T-helper 2 cell (primary cell): ENCODE data around the gene EXOC6.
A peak's percentile ranks its signal among the peaks of the same experiment; 100 is the strongest.

Source experiments
- DNase-seq, 5 experiments: peaks; one replicate each; pipeline versions ENCODE4 v3.0.0 to v3.0.0-alpha.2; 2012 to 2022

Gene EXOC6

DNA sequence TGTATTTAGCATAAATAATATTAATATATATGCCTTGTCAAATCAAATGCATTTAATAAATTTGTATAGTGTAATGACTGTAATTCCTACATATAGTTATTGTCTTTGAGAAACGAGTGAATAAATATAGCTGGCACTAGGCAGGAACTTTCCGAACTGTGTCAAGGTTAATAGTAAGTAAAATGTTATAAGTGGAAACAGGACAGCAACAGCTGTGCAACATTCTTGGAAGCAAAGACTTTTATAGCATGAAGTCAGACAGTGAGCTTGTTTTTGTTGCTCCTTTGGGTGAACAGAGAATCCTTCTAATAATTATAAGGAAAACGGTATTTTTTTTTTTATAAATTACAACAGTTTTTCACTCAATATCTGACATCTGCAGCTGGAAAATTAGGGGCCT lies 14.0 kb upstream of the EXOC6 start:
- DNase-seq = no peak

DNA sequence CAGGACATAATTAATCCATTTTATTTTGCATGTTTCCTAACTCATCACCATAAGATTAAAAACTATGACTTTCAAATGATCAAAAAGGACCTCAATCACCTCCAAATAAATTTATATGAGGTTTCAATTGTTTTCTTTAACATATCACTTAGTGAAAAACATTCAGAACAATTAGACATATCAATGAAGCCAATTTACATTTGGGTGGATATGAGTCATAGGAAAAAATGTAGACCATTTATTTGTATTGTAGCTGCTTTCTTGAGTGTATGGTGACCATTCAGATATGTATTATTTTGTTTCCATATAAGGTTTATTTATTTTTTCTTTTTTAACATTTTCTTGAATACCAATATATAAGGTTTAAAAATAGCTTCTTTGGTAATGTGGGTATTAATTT lies 13.3 kb upstream of the EXOC6 start:
- no peak for DNase-seq

DNA sequence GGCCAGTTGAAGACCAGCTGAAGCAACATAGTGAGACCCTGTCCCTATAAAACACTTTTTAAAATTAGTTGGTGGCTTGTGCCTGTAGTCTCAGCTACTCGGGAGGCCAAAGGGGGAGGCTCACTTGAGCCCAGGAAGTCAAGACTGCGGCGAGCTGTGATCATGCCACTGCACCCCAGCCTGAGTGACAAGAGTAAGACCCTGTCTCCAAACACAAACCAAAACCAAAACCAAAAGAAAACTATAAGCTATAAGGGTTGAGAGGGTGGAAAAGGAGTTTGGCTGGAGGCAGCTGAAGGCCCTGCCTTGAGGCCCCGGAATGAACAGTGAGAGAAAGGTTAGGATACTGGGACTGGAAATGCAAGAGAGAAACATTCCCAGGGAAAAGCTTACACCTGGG lies 10.9 kb upstream of the EXOC6 start:
- DNase-seq = no peak

DNA sequence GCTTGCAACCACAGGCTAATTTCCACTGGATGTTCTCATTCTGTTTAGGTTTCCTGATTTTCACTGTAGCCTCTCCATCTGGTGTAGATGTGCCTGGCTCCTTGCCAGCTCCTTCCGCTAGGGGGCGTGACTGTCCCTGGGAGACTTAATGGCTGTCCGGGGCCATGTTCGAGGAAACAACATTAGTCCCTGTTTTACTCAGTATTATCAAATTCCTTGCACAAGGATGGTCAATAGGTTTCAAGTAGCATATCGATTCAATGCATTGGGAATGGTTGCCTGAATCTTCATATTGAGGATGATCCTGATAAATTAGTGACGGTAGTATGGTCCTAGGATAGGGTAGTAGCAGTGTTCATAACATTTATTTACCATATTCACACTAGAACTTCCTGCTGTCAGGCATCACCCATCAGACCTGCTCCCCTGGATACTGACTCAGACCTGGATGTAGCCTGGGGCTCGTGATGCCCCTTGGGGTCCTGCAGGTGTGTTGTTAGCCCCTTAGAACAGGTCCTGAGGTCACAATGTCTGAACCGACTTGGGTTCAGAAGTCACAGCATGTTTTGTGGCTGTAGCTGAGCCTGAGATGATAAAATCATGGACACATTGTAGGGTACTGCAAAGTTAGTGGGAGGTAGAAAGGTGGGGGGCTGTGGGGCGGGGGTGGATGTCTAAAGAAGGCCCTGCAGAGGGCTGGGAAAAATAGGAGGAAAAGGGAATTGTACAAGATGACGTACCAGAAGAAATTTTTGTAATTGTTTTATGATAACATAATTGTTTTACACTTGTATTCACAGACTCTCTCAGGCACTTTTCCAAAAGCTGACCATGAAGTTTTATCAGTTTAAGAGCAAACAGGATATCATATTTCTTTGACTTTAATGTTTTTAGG lies 8.9 kb upstream of the EXOC6 start:
- DNase-seq = peak in 3 of 5 experiments; percentile 24 to 42 (median 26)

DNA sequence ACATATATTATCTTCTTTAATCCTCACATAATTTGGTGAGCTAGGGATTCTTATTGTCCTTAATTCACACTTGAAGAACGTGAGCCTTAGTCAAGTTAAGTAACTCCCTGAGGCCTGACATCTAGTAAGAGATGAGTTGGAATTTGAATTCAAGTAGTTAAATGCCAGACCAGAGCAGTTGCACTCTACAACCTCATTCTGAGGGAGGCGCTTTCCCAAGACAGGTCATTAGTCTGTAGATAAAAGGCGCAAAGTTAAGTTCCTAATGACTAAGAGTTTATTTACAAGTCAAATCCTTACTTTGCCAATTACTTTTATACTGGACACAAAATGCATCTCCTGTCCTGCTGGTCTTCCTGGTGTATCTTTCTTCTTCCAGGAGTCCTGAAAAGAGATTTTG lies 3.6 kb upstream of the EXOC6 start:
- no peak for DNase-seq

DNA sequence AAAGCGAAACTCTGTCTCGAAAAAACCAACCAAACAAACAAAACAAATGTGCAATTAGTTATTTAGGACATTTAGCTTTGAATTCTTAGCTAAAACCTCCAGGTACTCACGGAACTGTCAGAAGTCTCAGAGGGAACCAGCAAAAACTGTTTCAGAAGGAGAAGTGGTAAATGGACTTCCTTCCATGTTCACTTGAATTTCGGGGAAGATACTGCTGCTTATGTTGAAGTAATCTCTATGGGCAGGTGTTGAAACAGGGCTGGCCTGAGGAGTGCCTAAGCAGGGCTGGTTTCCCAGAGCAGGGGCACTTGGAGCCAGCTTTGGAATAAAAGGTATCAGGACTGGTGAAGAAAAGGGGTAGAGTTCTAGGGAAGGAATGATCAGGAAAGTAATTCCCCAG lies 2.4 kb upstream of the EXOC6 start:
- no peak for DNase-seq

DNA sequence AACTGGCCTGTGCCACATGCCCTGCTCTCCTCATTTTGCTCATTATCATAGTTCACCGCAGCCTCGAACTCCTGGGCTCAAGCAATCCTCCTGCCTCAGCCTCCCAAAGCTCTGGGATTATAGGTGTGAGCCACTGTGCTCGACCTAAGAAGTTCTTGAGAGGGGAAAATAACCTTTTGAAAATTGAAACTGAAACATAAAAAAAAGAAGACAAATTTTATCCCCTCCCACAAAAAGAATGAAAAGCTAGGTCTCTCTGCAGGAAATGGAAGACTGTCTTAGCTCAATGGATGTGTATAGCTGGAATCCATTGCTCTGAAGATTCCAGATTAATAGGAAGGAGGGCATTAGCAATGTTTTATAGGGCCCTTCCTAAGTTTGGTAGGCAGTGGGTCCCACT lies 2.0 kb upstream of the EXOC6 start:
- DNase-seq = no peak

DNA sequence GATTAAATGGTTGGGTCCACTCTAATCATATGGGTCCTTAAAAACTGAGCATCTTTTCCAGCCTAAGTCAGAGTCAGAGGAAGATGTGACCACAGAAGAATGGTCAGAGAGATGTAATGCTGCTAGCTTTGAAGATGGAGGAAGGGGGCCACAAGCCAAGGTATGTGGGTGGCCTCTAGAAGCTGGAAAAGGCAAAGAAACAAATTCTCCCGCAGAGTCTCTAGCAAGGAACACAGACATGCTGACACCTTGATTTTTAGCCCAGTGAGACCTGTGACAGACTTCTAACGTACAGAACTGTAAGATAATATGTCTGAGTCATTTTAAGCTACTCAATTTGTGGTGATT lies 1.5 kb upstream of the EXOC6 start:
- no peak for DNase-seq

DNA sequence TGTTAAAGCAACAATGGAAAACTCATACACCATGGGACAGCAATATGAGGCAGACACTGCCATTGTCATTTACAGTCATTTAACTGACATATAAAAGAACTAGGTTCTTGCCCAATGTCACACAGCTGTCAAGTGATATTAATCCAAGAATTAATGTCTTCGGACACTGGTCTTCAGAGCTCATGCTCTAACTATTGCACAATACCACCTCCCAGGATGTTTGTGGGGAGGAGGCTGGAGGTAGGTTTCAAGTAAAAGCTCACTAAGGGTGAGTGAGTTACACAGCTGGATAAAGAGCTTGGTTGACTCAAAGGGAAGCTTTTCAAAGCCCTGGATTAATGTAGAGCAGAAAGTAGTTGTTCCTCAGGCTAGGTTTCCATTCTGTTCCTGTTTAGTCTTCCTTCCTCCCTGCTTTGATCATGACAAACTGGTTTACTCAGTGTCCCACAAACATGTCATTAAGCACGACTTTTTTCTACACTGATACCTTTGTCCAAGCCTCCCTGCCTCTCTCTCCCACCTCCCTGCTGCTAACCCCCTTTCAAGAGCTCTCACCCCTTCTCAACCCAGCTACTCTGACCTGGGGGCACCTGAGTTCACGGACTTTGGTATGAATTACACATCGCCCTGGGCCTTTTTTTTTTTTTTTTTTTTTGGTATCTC lies 987 bp upstream of the EXOC6 start:
- no peak for DNase-seq

DNA sequence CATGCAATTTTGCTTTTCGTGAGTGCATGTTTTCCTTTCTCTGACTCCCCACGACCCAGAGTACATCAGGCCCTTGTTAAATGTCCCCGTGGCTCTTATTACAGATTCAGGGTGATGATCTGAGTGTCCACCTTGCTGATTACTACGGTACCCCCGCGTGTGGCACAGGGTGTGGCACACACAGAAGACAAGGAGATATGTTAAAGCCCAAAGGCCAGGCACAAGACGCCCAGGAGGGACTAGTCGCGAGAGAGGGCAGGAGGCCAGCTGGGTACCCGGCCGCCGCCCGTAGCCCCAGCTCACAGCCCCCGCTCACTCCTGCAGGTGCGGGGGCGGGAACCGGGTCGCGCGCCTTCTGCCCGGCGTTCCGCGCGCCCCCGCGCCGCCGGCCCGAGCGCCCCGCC lies 281 bp upstream of the EXOC6 start:
- DNase-seq = no peak

DNA sequence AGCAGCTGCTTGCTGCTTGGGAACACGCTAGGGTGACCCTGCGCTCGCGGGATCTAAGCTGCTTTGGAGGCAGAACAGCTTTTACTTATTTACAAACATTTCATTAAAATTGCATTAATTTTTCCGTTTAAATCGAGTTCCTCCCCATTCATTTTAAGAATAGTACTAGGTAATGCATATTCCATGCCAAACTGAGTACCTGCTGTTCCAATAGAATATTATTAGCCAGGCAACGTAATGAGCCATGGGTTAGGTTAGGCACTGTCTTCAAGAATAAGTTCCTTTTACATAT lies 860 bp downstream of the EXOC6 start:
- DNase-seq = no peak

DNA sequence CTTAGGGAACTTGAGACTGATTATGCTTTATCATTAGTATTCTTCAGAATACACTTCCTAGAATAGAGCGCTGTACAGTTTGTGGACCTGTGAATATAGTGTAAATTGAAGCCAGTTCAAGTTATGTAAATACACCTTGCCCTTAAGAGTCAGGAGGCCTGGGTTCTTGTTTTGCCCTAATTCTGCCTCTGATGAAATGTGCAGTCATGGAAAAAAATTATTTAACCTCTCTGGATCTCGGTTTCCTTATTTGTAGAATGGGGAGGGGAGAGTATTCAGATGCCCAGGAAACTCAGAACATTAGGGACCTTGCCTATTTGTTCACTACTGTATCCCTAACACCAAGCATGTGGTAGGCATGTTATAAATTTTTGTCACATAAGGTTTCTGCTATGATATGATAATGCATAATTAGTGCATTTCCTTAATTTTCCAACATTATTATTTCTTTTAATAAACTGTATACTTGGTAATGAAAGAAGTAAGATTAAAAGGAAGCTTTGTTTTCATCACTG lies 1.3 kb downstream of the EXOC6 start:
- DNase-seq = no peak

DNA sequence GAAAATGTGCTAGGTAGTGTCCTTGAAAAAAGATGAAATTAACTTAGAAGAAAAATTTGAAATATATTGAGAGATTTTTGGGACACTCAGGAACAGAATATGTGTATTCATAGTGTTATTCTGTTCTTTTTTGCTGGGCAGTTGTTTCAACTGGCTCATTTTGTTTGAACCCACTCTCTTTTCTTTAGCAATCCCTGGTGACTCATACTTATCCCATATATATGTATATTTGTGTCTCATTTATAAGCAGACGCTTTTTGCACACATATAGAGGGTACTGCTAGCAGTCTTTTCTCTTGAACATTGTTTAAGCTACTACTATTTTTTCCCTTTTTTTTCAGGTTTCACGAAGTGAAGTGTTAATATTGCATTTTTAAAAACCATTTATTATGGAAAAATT lies 1.9 kb downstream of the EXOC6 start:
- DNase-seq = no peak

DNA sequence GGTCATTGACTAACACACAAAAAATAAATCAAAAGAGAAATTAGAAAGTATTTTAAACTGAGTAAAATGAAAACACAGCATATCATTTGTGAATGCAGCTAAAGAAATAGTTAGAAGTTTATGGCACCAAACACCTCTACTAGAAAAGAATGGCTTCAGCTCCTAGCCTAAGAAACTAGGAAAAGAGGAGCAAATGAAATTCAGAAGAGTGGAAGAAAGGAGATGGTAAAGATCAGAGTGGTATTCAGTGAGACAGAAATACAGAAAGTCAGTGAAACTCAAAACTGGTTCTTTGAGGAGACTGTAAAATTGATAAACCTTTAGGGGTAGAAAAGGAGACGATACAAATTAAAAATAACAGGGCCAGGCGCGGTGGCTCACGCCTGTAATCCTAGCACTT lies 2.7 kb downstream of the EXOC6 start:
- no peak for DNase-seq

DNA sequence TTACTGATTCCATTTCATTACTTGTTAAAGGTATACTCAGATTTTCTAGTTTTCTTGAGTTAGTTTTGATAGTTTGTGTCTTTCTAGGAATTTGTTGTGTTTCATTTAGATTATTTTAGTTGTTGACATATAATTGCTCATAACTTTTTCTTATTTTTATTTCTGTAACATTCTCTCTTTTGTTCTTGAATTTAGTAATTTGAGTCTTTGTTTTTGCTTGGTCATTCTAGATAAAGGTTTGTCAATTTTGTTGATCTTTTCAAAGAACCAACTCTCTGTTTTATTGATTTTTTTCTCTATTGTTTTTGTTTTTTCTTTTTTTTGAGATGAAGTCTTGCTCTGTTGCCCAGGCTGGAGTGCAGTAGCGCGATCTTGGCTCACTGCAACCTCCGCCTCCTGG lies 7.2 kb downstream of the EXOC6 start:
- no peak for DNase-seq

DNA sequence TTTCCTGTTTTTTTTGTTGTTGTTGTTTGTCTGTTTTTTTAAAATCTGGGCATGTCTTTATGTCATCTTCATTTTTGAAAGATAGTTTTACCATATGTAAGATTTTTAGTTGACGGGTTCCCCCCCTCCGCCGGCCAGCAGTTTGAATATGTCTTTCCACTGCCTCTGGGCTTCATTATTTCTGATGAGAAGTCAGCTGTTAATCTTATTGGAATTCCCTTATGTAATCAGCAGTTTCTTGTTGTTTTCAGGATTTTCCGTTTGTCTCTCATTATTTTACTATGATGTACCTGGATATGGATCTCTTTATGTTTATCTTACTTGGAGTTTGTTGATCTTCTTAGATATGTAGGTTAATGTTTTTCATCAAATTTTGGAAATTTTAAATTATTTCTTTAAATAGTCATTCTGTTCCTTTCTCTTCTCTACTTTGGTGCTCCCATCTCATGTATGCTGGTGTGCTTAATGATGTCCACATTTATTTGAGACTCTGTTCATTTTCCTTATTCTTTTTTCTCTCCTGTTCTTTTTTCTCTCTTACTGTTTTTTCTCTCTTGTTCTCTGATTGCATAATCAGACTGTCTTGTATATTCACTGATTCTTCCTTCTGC lies 9.7 kb downstream of the EXOC6 start:
- no peak for DNase-seq

DNA sequence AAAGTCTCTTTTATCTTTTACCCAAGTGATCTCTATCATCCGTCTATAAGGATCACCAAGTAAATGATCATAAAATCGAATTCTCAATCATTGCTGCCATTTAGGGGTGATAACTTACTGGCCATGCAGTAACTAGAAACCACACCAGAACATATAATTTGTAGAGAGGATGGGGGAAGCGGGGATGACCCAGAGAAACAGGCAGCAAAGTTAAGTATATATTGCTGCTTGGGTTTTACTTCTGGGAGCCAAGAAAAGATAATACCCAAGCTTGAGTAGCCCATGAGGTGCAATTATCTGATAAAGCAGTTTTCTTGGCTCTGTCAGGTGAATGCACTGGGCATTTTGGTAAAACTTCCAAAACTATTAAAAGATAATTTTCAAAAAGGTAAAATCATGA lies 18.9 kb downstream of the EXOC6 start:
- no peak for DNase-seq

DNA sequence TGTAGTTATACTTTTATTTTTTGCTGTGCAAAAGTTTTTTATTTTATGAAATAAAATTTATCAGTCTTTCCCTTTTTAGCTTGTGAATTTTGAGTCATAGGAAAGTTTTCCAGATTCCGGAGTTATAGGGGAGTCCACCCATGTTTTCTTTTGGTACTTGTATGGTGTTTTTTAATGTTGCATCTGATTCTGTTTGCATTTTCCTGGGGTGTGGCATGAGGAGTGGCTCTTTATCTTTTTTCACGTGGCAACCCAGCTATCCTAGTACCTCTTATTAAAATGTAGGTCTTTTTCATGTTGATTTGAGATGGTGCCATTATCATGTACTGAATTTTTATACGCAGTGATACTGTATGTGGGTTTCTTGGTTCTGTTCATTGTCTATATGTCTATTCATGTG lies 19.7 kb downstream of the EXOC6 start:
- no peak for DNase-seq

DNA sequence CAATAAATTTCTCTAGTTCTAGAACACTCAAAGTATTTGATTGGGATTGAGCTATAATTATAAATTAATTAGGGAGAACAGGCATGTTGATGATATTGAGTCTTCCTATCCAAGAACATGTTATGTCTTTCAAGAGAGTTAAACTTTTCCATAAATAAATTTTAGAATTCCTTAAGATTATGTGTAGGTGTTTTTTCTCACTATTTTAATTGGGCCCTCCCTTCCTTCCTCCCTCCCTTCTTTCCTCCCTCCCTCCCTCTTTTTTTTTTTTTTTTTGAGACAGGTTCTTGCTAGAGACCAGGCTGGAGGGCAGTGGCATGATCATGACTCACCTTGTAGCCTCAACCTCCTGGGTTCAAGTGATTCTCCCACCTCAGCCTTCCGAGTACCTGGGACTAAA lies 20.2 kb downstream of the EXOC6 start:
- DNase-seq = no peak

DNA sequence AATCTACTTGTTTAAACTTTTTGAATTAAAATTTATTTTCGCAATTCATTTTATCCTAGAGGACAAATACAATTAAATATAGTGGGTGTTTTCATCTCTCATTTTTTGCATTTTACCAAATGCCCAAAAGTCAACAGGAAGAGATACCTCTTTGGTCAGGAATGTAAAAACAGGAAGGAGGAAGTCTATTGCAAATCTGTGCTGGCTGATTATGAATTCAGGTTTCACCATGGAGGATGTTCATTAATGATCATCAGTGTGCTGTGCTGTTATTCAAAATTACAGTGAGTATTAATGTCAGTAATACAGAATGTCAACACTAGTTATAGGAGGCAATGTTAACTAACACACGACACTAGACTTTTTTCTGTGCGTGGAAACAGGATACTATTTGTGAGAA lies 24.7 kb downstream of the EXOC6 start:
- no peak for DNase-seq

DNA sequence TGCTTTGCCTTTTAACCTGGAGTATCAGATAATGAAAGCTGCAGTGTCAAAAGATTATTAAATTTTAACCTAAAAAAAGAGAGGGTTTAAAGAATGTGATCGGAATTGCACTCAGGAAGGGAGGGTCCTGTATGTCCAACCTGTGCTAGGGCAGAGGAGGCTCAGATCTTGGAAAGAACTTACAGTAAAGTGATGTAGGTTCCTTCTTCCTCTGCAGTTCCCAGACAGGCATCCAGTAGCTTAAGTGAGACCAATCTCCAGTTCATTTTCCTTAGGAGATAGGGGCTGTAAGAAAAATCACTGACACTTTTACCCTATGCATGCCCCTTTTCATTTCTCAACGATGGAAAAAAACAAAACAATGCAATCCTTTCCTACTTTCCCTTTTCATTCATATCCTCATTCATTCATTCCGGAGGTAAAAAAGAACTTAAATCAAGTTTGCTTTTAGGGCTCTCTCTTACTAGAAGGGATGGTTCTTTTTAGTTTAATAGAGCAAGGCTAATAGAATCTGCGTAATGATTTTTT lies 28.3 kb downstream of the EXOC6 start:
- no peak for DNase-seq

DNA sequence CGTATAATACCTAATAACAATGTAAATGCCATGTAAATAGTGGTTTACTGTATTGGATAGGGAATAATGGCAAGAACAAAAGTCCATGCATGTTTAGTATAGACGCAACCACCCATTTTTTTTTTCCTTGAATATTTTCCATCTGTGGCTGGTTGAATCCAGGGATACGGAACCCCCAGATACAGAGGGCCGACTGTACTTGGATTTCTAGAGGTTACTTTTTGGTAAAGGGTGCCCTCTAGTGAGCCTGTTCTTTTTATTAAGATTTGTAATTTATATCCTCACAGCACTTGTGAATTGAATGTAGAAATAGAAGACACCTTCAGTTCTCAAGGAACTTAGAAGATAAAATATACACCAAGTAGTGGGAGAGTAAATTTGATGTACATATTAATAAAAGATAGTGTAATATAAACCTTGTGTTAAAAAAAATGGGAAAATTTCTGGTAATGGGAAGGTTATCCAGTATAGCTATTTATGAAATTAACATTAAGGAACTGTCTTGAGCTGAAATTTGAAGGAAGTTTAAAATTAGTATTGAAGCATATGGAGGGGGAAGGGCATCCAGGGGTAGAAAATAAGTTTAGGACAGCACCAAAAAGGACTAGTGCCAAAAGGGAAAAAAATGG lies 32.0 kb downstream of the EXOC6 start:
- DNase-seq = peak in 1 of 5 experiments; percentile 17

DNA sequence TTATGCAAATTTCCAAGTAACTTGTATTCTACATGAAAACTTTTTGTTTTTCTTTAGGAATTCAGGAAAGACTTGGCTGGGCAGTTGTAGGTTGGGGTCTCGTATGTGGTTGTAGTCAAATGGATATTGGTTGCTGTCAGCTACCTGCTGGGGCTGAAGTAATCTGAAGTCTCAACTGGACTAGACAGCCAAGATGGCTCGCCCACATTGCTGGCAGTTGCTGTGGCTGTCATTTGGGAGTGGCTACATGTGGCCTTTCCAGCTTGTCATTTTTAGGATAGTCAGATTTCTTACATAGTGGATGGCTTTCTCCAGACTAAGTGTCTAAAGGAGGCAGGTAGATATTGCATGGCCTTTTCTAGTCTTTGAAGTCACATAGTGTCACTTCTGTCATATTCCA lies 32.6 kb downstream of the EXOC6 start:
- no peak for DNase-seq
